ENCODE results near the gene KHSRP.

KHSRP gene

DNA sequence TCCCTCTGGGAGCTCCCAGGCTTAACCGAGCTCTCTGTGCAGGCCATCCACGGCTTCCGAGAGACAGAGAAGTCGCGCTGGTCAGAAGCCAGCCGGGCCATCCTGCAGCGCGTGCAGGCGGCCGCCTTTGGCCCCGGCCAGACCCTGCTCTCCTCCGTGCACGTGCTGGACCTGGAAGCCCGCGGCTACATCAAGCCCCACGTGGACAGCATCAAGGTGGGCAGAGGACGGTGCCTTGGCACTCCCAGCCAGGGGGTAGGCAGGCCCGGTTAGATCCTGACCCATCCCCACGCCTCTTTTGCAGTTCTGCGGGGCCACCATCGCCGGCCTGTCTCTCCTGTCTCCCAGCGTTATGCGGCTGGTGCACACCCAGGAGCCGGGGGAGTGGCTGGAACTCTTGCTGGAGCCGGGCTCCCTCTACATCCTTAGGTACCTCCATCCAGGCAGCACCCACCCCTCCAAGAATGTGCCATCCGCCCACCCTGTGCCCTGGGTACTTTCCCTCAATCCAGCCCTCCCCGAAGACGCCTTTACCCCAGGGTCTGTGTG, 50.4 kb downstream of the KHSRP start:
- Histone ChIP-seq H3K79me2 (ENCODE audit: insufficient read depth, low read length) (no peaks in the 10 kb centered on the region), H4K20me1 (ENCODE audit: insufficient read depth, low read length) (no peaks in the 10 kb centered on the region), H3K27me3 (ENCODE audit: insufficient read depth, low read length) (no peaks in the 10 kb centered on the region), H3K9me2 (ENCODE audit: low read depth, low read length) (no peaks in the 10 kb centered on the region), H3K9me3 (ENCODE audit: low read length) (no peaks in the 10 kb centered on the region), H3K4me3 (ENCODE audit: low read depth, low read length, poor library complexity, severe bottlenecking) (peak overlapping the region; percentile 69), H2AFZ (ENCODE audit: low read length) (no peak overlapping the region), H3K4me1 (ENCODE audit: insufficient read depth, low read length, severe bottlenecking) (peaks cover 19% of the 10 kb centered on the region), H3K4me2 (ENCODE audit: low read length) (peak overlapping the region; percentile 78), H3K9ac (ENCODE audit: low read length) (peak overlapping the region; percentile 60; the same call in 1 of the 2 replicates), H3K36me3 (ENCODE audit: insufficient read depth, low read length) (peaks cover 15% of the 10 kb centered on the region), H3K27ac (ENCODE audit: low read depth, low read length, poor library complexity, severe bottlenecking) (peak overlapping the region; percentile 58), H3F3A (ENCODE audit: insufficient read depth, low read length) (no peaks in the 10 kb centered on the region)
- no peak for TF ChIP-seq EZH2 (IDR thresholded peaks at IDR 0.05; ENCODE audit: borderline replicate concordance, low read length)
- TF ChIP-seq, protein P1, sequence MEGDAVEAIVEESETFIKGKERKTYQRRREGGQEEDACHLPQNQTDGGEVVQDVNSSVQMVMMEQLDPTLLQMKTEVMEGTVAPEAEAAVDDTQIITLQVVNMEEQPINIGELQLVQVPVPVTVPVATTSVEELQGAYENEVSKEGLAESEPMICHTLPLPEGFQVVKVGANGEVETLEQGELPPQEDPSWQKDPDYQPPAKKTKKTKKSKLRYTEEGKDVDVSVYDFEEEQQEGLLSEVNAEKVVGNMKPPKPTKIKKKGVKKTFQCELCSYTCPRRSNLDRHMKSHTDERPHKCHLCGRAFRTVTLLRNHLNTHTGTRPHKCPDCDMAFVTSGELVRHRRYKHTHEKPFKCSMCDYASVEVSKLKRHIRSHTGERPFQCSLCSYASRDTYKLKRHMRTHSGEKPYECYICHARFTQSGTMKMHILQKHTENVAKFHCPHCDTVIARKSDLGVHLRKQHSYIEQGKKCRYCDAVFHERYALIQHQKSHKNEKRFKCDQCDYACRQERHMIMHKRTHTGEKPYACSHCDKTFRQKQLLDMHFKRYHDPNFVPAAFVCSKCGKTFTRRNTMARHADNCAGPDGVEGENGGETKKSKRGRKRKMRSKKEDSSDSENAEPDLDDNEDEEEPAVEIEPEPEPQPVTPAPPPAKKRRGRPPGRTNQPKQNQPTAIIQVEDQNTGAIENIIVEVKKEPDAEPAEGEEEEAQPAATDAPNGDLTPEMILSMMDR (IDR thresholded peaks at IDR 0.05; ENCODE audit: low read length): no peak

DNA sequence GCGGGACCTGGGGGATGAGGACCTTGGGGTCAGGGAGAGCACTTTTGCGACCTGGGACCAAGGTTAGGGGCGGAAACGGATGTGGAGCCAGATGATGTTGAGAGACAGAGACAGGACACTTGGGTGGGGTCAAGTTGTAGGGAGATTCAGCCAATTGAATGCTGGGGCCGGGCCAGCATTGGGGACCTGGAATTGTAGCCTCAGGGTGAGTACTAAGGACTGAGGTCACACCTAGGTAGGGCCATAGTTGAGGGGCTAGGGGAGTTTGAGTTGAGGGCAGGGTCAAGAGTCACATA, 50.9 kb downstream of the KHSRP start:
- Histone ChIP-seq H2AFZ (ENCODE audit: low read length) (no peak overlapping the region), H4K20me1 (ENCODE audit: insufficient read depth, low read length) (no peaks in the 10 kb centered on the region)
- TF ChIP-seq, protein P1 (IDR thresholded peaks at IDR 0.05; ENCODE audit: low read length): no peak
- no peak for TF ChIP-seq EZH2 (IDR thresholded peaks at IDR 0.05; ENCODE audit: borderline replicate concordance, low read length)

DNA sequence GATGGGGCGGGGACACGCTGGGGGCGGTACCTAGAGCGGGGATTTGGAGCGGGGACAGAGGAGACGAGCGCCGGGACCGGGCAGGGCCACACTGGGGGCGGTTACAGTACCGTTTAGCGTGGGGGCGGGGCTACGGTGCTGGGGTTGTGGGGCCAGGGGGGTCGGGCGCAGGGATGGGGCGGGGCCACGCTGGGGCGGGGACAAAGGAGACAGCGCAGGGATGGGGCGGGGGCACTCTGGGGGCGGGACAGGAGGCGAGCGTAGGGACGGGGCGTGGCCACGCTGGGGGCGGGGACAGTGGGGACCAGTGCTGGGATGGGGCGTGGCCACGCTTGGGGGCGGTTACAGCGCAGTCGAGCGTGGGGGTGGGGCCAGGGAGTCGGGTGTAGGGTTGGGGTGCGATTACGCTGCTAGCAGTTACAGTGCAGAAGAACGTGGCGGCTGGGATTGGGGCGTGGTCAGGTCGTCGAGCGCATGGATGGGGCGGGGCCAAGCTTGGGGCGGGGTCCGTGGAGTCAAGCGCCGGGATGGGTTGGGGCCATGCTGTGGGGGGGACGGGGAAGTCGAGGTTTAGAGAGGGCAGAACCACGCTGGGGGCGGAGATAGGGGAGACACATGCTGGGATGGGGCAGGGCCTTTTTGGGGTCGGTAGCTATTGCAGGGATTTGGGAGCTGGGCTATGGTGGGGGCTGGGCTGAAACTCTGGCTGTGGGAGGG, 51.4 kb downstream of the KHSRP start:
- Histone ChIP-seq H3F3A (ENCODE audit: insufficient read depth, low read length) (no peaks in the 10 kb centered on the region), H3K9ac (ENCODE audit: low read length) (peak overlapping the region; percentile 72), H3K27ac (ENCODE audit: low read depth, low read length, poor library complexity, severe bottlenecking) (peak overlapping the region; percentile 68), H3K27me3 (ENCODE audit: insufficient read depth, low read length) (no peaks in the 10 kb centered on the region), H3K4me1 (ENCODE audit: insufficient read depth, low read length, severe bottlenecking) (peaks cover 19% of the 10 kb centered on the region), H3K9me3 (ENCODE audit: low read length) (no peaks in the 10 kb centered on the region), H4K20me1 (ENCODE audit: insufficient read depth, low read length) (no peaks in the 10 kb centered on the region), H3K79me2 (ENCODE audit: insufficient read depth, low read length) (no peaks in the 10 kb centered on the region), H3K4me2 (ENCODE audit: low read length) (peak overlapping the region; percentile 78), H3K36me3 (ENCODE audit: insufficient read depth, low read length) (peaks cover 15% of the 10 kb centered on the region), H3K4me3 (ENCODE audit: low read depth, low read length, poor library complexity, severe bottlenecking) (peak overlapping the region; percentile 69), H3K9me2 (ENCODE audit: low read depth, low read length) (no peaks in the 10 kb centered on the region), H2AFZ (ENCODE audit: low read length) (no peak overlapping the region)
- no peak for TF ChIP-seq EZH2 (IDR thresholded peaks at IDR 0.05; ENCODE audit: borderline replicate concordance, low read length)
- TF ChIP-seq, protein P1 (IDR thresholded peaks at IDR 0.05; ENCODE audit: low read length): no peak

More for the DNA sequence above, 50.9 kb downstream of the KHSRP start:
- Histone ChIP-seq H3K36me3 (ENCODE audit: insufficient read depth, low read length) (peaks cover 15% of the 10 kb centered on the region), H3K9ac (ENCODE audit: low read length) (peak overlapping the region; percentile 60), H3K79me2 (ENCODE audit: insufficient read depth, low read length) (no peaks in the 10 kb centered on the region), H3K4me3 (ENCODE audit: low read depth, low read length, poor library complexity, severe bottlenecking) (peak overlapping the region; percentile 69), H3K4me2 (ENCODE audit: low read length) (peak overlapping the region; percentile 78), H3K27ac (ENCODE audit: low read depth, low read length, poor library complexity, severe bottlenecking) (peak overlapping the region; percentile 58), H3K4me1 (ENCODE audit: insufficient read depth, low read length, severe bottlenecking) (peaks cover 19% of the 10 kb centered on the region), H3K9me2 (ENCODE audit: low read depth, low read length) (no peaks in the 10 kb centered on the region), H3K27me3 (ENCODE audit: insufficient read depth, low read length) (no peaks in the 10 kb centered on the region), H3F3A (ENCODE audit: insufficient read depth, low read length) (no peaks in the 10 kb centered on the region), H3K9me3 (ENCODE audit: low read length) (no peaks in the 10 kb centered on the region)
